NOMO-1 treated with DMSO at 0.1 percent for 48 hours (cell line): Measurements from ENCODE around the gene RNPS1.
A peak's percentile ranks its signal among the peaks of the same experiment; 100 is the strongest.
"Not testable (repeated sequence)": the region's sequence is repeated elsewhere in the genome, so short reads cannot be mapped to it uniquely, and the experiment has no call there.

ENCODE experiments used
- DNase-seq: peaks from one replicate; lab custom pipeline; 2025; ENCODE audit not compliant: unreplicated experiment; lab: John Stamatoyannopoulos, UW

RNPS1 gene

GRCh38 chr16:2258530-2258929, 9.4 kb downstream of the RNPS1 start:
- not testable (repeated sequence) for DNase-seq

DNA sequence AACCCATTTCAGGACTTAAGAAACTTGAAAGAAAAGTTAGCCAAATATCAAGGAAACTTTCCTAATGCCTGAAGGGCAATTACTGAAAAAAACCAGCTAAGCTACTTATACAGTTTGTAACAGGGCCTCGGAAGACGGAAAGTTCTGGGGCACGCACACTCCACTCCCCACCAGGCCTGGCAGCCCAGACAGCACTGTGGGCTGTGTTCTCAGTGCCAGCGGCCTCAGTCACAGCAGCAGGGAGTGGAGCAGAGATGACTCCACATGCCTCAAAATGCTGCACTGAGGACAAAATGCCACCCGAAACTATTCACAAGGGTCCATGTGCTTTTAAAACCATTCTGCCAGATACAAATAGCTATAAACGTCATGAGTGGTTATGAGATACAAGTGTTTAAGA, 10.2 kb downstream of the RNPS1 start:
- DNase-seq, result no peak

GRCh38 chr16:2256531-2257140, 11.3 kb downstream of the RNPS1 start:
- no peak for DNase-seq

GRCh38 chr16:2253293-2253692, 14.6 kb downstream of the RNPS1 start:
- DNase-seq, result no peak

GRCh38 chr16:2252806-2253148, 15.1 kb downstream of the RNPS1 start:
- no peak for DNase-seq

- DNase-seq, result peak; percentile 87
Measured at GRCh38 chr16:2251296-2252111, 16.4 kb downstream of the RNPS1 start, which contains the start of gene ECI1. ECI1 (minus strand) TSS chr16:2251587; CDS start chr16:2251566, 21 bp downstream.

- DNase-seq, result peak; percentile 10
Measured at GRCh38 chr16:2250652-2251295, 17.2 kb downstream of the RNPS1 start.

DNA sequence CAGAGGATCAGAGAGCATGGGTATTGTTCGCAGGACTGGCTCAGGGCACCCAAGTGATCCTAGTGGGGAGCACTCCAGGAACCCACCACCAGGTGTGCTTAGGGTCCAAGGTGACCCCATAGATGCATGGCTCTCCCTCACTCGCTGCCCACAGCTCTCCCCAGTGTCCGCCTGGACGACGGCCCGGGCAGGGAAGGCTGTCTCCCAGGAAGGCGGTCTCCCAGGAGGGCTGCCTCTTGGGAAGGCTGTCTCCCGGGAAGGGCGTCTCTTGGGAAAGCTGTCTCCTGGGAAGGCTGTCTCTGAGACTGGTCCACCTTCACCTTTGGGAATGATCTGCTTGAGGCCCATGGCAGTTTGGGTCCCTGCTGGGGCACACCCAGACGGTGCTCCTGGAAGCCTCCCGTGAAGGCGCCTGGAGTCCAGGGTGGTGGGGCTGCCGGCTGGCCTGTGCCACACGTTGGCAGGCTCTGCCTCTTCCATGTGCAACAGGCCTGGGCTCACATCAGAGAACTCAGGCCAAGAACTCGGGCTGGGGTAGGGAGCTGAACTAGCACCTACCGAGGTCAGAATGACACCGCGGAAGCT, 21.5 kb downstream of the RNPS1 start:
- no peak for DNase-seq

GRCh38 chr16:2244926-2245795, 22.8 kb downstream of the RNPS1 start:
- DNase-seq, result no peak

GRCh38 chr16:2244301-2244700, 23.6 kb downstream of the RNPS1 start:
- DNase-seq, result no peak

DNA sequence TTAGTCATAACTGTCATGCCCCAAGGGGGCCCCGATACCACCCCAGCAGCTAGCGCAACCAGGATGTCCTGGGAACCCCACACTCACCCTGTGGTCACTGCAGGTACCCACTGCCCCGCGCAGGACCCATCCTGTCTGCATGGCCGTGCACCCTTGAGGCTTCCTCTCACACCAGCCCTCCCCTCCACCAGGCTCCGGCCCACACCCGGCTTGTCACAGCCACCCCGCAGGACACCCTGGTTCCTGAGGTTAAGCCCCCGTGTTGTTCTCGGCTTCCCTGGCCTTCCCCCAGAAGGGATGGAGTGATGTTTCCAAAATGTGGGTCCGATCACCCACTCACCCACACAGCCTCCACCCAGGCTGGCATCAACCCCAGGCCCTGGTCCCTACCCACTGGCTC, 24.1 kb downstream of the RNPS1 start:
- no peak for DNase-seq

GRCh38 chr16:2243031-2243528, 24.8 kb downstream of the RNPS1 start:
- DNase-seq, result no peak

- DNase-seq, result no peak
Measured at GRCh38 chr16:2242598-2242997, 25.3 kb downstream of the RNPS1 start.

DNA sequence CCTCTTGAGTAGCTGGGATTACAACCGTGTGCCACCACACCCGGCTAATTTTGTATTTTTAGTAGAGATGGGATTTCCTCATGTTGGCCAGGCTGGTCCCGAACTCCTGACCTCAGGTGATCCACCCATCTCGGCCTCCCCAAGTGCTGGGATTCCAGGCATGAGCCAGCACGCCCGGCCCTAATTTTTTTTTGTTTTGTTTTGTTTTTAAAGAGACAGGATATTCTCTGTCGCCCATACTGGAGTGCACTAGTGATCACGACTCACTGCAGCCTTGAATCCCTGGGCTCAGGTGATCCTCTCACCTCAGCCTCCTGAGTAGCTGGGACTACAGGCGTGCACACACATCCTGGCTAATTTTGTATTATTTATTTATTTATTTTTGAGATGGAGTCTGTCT, 27.6 kb downstream of the RNPS1 start:
- not testable (repeated sequence) for DNase-seq

- no peak for DNase-seq
Measured at GRCh38 chr16:2238838-2239675, 28.9 kb downstream of the RNPS1 start.

DNA sequence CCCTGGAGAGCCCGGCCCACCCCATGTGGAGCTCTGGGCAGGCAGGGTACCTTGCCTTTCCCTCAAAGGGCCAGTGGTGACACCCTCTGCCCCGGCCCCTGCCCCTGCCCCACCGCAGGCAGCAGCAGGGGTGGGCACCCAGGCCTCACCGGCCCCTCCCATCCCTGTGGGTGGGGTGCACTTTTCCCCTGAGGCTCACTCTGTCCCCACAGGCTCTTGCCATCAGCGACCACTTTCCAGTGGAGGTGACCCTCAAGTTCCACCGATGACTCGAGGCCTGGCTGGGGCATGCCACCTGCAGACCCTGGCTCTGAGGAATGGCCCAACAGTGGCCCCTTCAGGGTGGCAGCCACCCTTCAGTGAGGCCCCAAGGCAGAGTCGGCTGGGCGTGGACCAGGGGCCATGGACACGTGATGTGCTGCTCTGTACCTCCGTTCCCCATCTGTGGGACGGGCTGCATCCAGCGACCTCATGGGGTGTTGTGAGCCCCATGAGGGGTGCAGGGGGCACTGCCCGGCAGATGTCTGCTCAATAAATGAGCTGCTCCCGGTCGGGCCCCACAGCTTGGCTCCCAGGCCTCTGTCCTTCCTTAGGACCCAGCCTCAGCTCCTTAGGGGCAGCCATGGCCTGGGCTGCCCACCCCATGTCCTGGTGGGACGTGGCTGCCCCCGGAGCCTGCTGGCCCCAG, 29.6 kb downstream of the RNPS1 start:
- DNase-seq, result no peak

DNA sequence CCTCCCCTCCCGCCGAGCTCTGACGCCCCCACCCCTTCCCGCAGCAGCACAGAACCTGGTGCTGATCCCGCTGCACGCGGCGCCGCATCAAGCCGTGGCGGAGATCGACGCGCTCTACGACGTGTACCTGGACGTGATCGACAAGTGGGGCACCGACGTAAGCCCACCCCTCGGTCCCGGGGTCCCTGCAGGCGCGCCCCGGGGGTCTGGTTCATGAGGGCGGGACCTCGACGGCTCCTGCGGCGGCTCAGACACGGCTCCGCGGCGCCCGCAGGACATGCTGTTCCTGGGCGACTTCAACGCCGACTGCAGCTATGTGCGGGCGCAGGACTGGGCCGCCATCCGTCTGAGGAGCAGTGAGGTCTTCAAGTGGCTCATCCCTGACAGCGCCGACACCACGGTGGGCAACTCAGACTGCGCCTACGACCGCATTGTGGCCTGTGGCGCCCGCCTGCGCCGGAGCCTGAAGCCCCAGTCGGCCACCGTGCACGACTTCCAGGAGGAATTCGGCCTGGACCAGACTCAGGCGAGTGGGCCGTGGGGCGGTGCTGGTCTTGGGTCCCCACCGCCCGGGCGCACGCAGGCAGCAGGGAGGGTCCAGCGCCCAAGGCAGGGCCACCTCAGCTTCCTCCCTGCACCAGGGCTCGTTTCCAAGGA, 30.3 kb downstream of the RNPS1 start:
- DNase-seq, result no peak

- DNase-seq, result no peak
Measured at GRCh38 chr16:2237102-2237482, 30.8 kb downstream of the RNPS1 start.
